HG03103 (cell line): ENCODE results near the gene TYK2.
"Not testable (repeated sequence)": the region's sequence is repeated elsewhere in the genome, so short reads cannot be mapped to it uniquely, and the experiment has no call there.

Experiments used
- ATAC-seq: cut with Tn5 transposase; IDR thresholded peaks from one replicate; pipeline ENCODE4 v1.9.1; 2021; ENCODE audit warnings: low read depth; ENCODE audit not compliant: unreplicated experiment

TYK2 gene

DNA sequence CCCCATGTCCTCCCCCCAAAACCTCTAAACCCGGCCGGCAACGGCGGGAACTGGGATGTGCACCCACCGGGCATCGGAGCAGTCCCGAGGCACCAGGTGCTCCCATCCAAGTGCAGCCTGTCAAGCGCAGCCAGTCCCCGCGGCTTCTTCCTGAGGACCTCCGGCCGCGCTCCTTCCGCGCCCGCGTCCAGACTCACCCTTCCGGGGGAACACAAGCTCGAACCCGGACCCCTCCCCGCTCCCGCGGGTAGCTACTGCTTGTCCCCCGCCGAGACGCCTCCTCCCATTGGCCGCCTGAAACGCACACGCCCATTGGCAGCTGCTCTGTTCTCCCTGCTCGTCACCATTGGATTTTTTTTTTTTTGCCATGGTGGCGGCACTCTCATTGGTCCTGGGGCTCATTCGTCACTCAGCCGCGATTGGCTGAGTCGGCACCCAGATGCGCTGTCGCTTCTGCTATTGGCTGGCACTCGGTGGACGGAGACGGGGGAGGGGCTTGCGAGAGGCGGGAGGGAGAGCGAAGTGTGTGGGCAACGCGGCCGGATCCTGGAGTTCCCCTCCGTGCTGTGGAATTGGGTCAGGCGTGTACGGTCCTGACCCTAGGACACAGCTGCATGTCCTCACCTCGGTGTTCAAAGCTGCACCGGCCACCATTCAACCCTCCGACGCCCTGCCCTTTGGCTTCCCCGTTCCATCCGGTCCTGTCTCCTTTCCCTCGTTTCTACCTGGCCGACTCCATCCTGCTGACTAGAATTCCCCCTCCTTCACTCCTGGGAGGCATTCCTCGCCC, at the start of gene TYK2:
Gene TYK2, minus strand, starts transcription at position 260 of the 790 bp plus-strand sequence. CDS start 2,166 bp downstream, outside the sequence.
- ATAC-seq: peak; percentile 84

DNA sequence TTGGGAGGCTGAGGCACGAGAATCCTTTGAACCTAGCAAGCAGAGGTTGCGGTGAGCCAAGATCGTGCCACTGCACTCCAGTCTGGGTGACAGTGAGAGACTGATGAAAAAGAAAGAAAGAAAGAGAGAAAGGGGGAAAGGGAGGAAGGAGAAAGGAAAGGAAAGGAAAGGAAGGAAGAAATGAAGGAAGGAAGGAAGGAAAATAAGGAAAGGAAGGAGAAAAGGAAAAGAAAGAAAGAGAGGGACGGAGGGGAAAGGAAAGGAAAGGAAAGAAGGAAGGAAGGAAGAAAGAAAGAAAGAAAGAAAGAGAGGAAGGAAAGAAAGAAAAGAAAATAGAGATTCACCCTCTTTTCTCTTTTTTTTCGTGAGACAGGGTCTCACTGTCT, 48.6 kb upstream of the TYK2 start:
- ATAC-seq: no peak

DNA sequence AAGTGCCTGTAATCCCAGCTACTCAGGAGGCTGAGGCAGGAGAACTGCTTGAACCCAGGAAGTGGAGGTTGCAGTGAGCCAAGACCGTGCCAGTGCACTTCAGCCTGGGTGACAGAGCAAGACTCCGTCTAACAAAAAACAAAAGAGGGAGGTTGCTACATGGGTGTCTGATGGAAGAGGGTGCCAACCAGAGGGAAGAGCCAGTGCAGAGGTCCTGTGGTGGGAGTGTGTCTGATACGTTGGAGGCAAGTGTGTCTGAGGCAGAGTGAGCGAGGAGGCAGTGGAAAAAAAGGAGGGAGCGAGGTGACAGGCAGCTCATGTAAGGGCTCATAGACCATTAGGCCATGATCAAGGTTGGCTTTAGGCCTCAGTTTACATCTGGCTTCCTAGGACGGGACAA, 46.8 kb upstream of the TYK2 start:
- ATAC-seq: no peak

GRCh38 chr19:10424011-10424637, 43.8 kb upstream of the TYK2 start:
- no peak for ATAC-seq

DNA sequence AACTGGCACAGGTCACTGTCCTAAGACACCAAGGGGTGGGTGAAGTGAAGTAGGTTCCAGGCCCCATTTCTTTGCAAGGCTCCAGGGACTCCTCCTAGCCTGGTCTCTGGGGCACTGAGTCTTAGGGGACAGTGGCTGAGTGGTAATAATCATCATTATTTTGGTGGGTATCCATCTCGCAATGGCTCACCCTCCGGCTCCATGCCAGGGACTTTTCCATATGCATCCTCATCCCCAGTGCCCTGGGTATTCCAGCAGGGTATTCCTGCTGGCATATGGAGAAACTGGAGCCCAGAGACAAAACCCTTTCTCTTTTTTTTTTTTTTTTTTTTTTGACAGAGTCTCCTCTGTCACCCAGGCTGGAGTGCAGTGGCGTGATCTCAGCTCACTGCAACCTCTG, 42.5 kb upstream of the TYK2 start:
- ATAC-seq: no peak

DNA sequence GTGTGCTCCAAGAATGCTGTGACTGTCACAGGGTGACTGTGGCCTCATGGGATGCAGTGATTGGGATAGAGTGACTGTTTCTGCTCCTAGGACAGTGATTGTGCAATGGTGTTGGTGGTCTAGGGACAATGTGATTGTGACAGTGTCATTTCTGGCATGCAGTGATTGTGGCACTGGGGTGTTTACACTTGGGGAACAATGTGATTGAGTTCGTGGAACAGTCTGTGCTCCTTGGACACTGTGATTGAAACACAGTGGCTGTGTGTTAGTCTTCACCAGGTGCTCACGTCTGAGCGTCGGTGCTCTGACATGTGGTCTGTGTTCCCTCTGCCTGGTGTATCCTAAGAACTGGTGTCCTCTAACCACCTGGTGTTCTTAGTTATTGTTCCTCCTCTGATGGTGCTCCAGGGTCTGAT, 41.7 kb upstream of the TYK2 start:
- no peak for ATAC-seq

- no peak for ATAC-seq
These were observed 41.1 kb upstream of the TYK2 start for GRCh38 chr19:10421240-10422045.

- no peak for ATAC-seq
These were observed 40.3 kb upstream of the TYK2 start, which contains the start of gene PDE4A for GRCh38 chr19:10420444-10421239. Gene PDE4A (plus strand): TSS chr19:10420538. CDS start chr19:10420765, 227 bp downstream.

GRCh38 chr19:10419646-10420443, 39.5 kb upstream of the TYK2 start:
- no peak for ATAC-seq

GRCh38 chr19:10419200-10419645, 38.9 kb upstream of the TYK2 start:
- no peak for ATAC-seq

GRCh38 chr19:10418485-10419199, 38.3 kb upstream of the TYK2 start:
- ATAC-seq: no peak

- ATAC-seq: no peak
These were observed 37.8 kb upstream of the TYK2 start for GRCh38 chr19:10418235-10418484.

DNA sequence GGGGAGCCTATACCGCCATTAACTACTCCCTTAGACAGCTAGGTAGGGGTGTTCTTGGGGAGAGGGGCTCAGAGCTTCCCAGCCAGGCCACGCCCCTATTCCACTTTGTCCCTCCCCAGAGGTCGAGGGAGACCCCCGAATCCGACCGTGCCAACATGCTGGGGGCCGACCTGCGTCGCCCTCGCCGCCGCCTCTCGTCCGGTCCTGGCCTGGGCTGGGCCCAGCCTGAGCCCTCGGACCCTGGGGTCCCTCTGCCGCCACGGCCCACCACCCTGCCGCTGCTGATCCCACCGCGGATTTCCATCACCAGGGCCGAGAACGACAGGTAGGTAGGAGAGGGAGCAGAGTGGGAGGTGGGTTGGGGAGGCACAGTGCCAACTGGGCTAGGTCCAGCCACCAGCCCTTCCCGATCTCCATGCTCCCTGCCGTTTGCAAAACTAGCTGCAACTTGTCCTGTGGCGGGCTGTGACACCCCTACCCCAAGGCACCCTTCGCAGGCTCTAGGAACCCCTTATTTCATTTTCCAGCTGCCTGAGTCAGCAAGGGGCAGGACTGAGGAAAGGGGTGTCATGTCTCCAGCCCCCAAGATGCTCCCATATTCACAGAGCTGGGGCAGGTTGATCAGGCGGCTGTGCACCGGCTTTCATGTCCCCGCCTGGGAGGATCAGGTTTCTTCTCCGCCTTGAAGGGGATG, 37.3 kb upstream of the TYK2 start:
- no peak for ATAC-seq

DNA sequence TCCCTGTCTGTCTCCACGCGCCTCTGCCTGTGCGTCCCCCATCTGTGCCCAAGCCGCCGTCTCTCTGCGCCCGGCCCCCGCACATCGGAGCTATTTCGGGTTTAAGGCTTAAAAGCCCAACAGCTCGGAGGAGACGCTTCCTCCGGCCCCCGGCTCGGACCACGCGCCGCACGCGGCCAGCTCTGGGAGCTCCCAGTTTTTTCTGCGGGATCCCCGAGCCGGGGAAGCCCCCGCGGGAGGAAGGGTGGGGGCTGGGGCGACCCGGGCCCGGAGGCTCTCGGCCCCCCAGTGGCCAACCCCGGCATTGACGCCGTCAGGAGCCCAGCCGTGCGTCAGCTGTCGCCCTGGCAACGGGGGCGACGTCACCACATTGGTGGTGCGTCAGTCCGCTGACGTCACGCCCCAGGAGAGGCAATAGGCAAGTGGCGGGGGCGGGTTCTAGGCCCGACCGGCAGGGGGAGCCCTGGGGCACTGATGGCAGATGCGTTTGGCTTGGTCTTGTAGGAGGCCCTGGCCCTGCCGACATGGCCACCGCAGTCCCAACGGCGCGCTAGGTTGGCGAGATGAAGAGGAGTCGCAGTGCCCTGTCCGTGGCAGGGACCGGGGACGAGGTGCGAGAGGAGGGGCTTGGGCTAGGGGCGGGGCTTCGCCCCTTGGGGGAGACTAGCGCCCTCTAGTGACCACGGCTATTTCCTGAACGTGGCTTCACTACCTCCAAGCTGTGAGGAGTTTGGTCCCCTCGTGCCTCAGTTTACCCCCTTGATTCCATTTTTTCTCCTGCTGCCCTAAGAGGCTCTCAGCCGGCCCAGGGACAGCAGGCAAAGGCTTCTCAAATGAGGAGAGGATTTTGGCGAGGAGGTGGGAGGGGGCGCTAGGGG, 36.2 kb upstream of the TYK2 start:
- ATAC-seq: no peak

- no peak for ATAC-seq
These were observed 35.7 kb upstream of the TYK2 start for GRCh38 chr19:10416083-10416379.

GRCh38 chr19:10412257-10412977, 32.0 kb upstream of the TYK2 start:
- ATAC-seq: peak; percentile 44

DNA sequence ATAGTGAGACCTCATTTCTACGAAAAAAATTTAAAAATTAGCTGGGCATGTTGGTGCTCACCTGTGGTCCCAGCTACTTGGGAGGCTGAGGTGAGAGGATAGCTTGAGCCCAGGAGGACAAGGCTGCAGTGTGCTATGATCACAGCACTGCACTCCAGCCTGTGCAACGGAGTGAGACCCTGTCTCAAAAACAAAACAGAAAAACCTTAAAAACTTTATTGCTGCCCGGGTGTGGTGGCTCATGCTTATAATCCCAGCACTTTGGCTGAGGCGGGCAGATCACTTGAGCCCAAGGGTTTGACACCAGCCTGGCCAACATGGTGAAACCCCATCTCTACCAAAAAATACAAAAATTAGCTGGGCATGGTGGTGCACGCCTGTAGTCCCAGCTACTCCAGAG, 30.9 kb upstream of the TYK2 start:
- not testable (repeated sequence) for ATAC-seq
